Activated T-cell treated with anti-CD3 and anti-CD28 coated beads for 1 hour (primary cell): ENCODE results near the gene ASIC3.

Source experiments
- DNase-seq: peaks from one replicate; pipeline ENCODE4 v3.0.0-alpha.2; 2020; ENCODE audit warnings: low read depth

Gene ASIC3

GRCh38 chr7:151085691-151086620 is 37.6 kb downstream of the ASIC3 start, which contains the start of gene AGAP3:
Gene AGAP3, plus strand, starts transcription at chr7:151086475. Its CDS starts 267 bp downstream, at chr7:151086742.
- DNase-seq = peak; percentile 31

GRCh38 chr7:151086802-151087244 is 38.5 kb downstream of the ASIC3 start:
- no peak for DNase-seq

GRCh38 chr7:151087245-151088018 is 39.1 kb downstream of the ASIC3 start:
- DNase-seq = no peak

- DNase-seq = no peak
Measured at GRCh38 chr7:151088019-151088855, 39.9 kb downstream of the ASIC3 start.

GRCh38 chr7:151088856-151089699 is 40.7 kb downstream of the ASIC3 start:
- no peak for DNase-seq

GRCh38 chr7:151089893-151090730 is 41.8 kb downstream of the ASIC3 start:
- DNase-seq = no peak

GRCh38 chr7:151091003-151091402 is 42.7 kb downstream of the ASIC3 start:
- no peak for DNase-seq

GRCh38 chr7:151091431-151091830 is 43.1 kb downstream of the ASIC3 start:
- no peak for DNase-seq

- DNase-seq = no peak
Measured at GRCh38 chr7:151091988-151092387, 43.7 kb downstream of the ASIC3 start.

GRCh38 chr7:151093748-151094147 is 45.4 kb downstream of the ASIC3 start:
- no peak for DNase-seq

- DNase-seq = no peak
Measured at GRCh38 chr7:151094675-151095074, 46.3 kb downstream of the ASIC3 start.

- DNase-seq = no peak
Measured at GRCh38 chr7:151095123-151095797, 46.9 kb downstream of the ASIC3 start.

GRCh38 chr7:151095828-151096475 is 47.6 kb downstream of the ASIC3 start:
- DNase-seq = no peak

GRCh38 chr7:151099486-151100211 is 51.3 kb downstream of the ASIC3 start:
- no peak for DNase-seq

GRCh38 chr7:151100921-151101320 is 52.6 kb downstream of the ASIC3 start:
- no peak for DNase-seq

GRCh38 chr7:151101621-151102396 is 53.5 kb downstream of the ASIC3 start:
- no peak for DNase-seq
